ENCODE results near the gene ARR3. TPM values are rescaled to one million over a fixed set of nuclear protein-coding genes. Genes with fewer than 3 reads are reported as not detected.

ARR3 gene
- polyA plus RNA-seq, 1 donor (not counting 4 experiments of a cell fraction or from before 2014, with no cell fraction given) = not detected

DNA sequence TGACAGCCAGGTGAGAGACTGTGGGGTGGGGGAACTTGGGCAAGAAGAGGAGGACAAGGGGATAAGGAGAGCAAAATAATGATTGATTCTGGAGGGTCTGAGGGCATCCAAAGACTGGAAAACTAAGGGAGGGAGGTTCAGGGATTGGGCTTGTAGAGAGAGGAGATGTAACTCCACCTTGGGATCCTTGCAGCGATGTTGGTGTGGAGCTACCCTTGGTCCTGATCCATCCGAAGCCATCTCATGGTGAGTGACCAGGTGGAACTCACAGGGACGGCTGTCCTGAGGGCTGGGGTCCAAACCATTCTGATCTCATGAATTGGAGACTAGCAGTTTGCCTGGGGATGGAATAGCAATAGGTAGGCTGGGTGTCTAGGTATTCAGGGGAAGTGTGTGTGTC, 12.4 kb downstream of the ARR3 start:
- H3K36me3 ChIP-seq (ENCODE audit: control insufficient read depth in 2 of 2, extremely low read depth in 1 of 2, insufficient read depth in 2 of 2, low read length in 2 of 2) = no peaks in the 10 kb centered on the region
- no peak for FAIRE-seq
- no peak for DNase-seq (ENCODE audit: low read depth, low spot score)
- no peak overlapping the region for H3K9ac ChIP-seq (ENCODE audit: control insufficient read depth, extremely low read depth, insufficient read depth, low read length)
- H3K4me3 ChIP-seq (ENCODE audit: control insufficient read depth in 2 of 3, extremely low read depth in 1 of 3, insufficient read depth in 2 of 3, low read depth in 1 of 3, low read length in 3 of 3) = no peak overlapping the region
- H3K9me3 ChIP-seq (ENCODE audit: control insufficient read depth, low read depth, low read length) = peaks cover 2% of the 10 kb centered on the region
- H3K4me1 ChIP-seq (ENCODE audit: control insufficient read depth, extremely low read depth, insufficient read depth, low read length) = no peaks in the 10 kb centered on the region
- no peak overlapping the region for H3K4me2 ChIP-seq (ENCODE audit: control insufficient read depth, extremely low read depth, insufficient read depth, low read depth, low read length)
- no peaks in the 10 kb centered on the region for H4K20me1 ChIP-seq (ENCODE audit: control insufficient read depth, extremely low read depth, insufficient read depth, low read length)
- no peaks in the 10 kb centered on the region for H3K27me3 ChIP-seq (ENCODE audit: control insufficient read depth, extremely low read depth, insufficient read depth, low read length)
- TF ChIP-seq, protein P1, sequence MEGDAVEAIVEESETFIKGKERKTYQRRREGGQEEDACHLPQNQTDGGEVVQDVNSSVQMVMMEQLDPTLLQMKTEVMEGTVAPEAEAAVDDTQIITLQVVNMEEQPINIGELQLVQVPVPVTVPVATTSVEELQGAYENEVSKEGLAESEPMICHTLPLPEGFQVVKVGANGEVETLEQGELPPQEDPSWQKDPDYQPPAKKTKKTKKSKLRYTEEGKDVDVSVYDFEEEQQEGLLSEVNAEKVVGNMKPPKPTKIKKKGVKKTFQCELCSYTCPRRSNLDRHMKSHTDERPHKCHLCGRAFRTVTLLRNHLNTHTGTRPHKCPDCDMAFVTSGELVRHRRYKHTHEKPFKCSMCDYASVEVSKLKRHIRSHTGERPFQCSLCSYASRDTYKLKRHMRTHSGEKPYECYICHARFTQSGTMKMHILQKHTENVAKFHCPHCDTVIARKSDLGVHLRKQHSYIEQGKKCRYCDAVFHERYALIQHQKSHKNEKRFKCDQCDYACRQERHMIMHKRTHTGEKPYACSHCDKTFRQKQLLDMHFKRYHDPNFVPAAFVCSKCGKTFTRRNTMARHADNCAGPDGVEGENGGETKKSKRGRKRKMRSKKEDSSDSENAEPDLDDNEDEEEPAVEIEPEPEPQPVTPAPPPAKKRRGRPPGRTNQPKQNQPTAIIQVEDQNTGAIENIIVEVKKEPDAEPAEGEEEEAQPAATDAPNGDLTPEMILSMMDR (optimal IDR thresholded peaks at IDR 0.05 in 1 of 3, IDR thresholded peaks at IDR 0.05 in 1 of 3, conservative IDR thresholded peaks at IDR 0.05 in 1 of 3; ENCODE audit: extremely low read depth in 1 of 3, insufficient read depth in 2 of 3, low read length in 3 of 3) = no peak
- TF ChIP-seq EZH2 (IDR thresholded peaks at IDR 0.05; ENCODE audit: low read length) = no peak
- no peak overlapping the region for H3K27ac ChIP-seq (ENCODE audit: control insufficient read depth, insufficient read depth, low read length)
- no peak overlapping the region for H2AFZ ChIP-seq (ENCODE audit: control insufficient read depth, low read length)
- no peaks in the 10 kb centered on the region for H3K9me1 ChIP-seq (ENCODE audit: control insufficient read depth, extremely low read depth, insufficient read depth, low read length)
- dilution Hi-C loops (cut with MboI; ENCODE audit: extremely low pct_ligation_motif_present, low sequenced_read_pairs) = no loop called here
- H3K79me2 ChIP-seq (ENCODE audit: control insufficient read depth, insufficient read depth, low read length) = no peaks in the 10 kb centered on the region

DNA sequence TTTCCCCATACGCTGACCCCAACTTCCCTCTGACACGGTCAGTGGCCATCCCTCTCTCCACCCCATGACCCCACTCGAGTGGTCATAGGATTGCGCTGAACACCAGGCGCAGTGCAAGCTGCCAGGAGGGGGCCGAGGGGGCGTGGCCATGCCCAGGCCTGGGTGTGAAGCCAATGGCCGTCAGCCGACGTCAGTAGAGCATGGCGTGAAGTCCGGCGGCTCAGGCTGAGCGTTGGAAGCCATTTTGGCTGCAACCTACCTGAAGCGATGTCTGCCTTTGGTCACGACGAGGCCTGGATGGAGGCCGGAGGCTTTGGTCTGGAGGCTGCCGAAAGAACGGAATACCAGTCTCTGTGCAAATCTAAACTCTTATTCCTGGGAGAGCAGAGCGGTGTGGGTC, 13.8 kb downstream of the ARR3 start, which contains the start of gene RAB41:
TSS of gene RAB41 (plus strand) at position 222 of the 400 bp plus-strand sequence. CDS start at position 268, 46 bp downstream.
- Histone ChIP-seq H2AFZ (ENCODE audit: control insufficient read depth, low read length) (no peak within 1 kb of the TSS), H3K27ac (ENCODE audit: control insufficient read depth, insufficient read depth, low read length) (no peak within 1 kb of the TSS), H3K4me2 (ENCODE audit: control insufficient read depth, extremely low read depth, insufficient read depth, low read depth, low read length) (no peak within 1 kb of the TSS), H3K9me1 (ENCODE audit: control insufficient read depth, extremely low read depth, insufficient read depth, low read length) (no peaks in the 10 kb centered on the region), H3K4me1 (ENCODE audit: control insufficient read depth, extremely low read depth, insufficient read depth, low read length) (no peaks in the 10 kb centered on the region), H3K9me3 (ENCODE audit: control insufficient read depth, low read depth, low read length) (peaks cover 2% of the 10 kb centered on the region), H3K36me3 (ENCODE audit: control insufficient read depth in 2 of 2, extremely low read depth in 1 of 2, insufficient read depth in 2 of 2, low read length in 2 of 2) (peaks cover 0 to 4% of the 10 kb centered on the region in 2 experiments), H4K20me1 (ENCODE audit: control insufficient read depth, extremely low read depth, insufficient read depth, low read length) (no peaks in the 10 kb centered on the region), H3K27me3 (ENCODE audit: control insufficient read depth, extremely low read depth, insufficient read depth, low read length) (no peaks in the 10 kb centered on the region), H3K9ac (ENCODE audit: control insufficient read depth, extremely low read depth, insufficient read depth, low read length) (no peak within 1 kb of the TSS), H3K4me3 (ENCODE audit: control insufficient read depth in 2 of 3, extremely low read depth in 1 of 3, insufficient read depth in 2 of 3, low read depth in 1 of 3, low read length in 3 of 3) (no peak within 1 kb of the TSS), H3K79me2 (ENCODE audit: control insufficient read depth, insufficient read depth, low read length) (no peaks in the 10 kb centered on the region)
- no peak for DNase-seq (ENCODE audit: low read depth, low spot score)
- dilution Hi-C loops (cut with MboI; ENCODE audit: extremely low pct_ligation_motif_present, low sequenced_read_pairs) = no loop called here
- no peak for TF ChIP-seq EZH2 (IDR thresholded peaks at IDR 0.05; ENCODE audit: low read length)
- no peak for FAIRE-seq
